HCT116 (cell line): ENCODE data around the gene LBHD1. TPM values are rescaled to one million over a fixed set of nuclear protein-coding genes. Genes with fewer than 3 reads are reported as not detected.

ENCODE experiments used
- ATAC-seq: fragments of 200-7000 bp; cut with Tn5 transposase; 2 replicates; pipeline ENCODE4 v1.9.1; 2020; ENCODE audit warnings: mild to moderate bottlenecking, moderate library complexity
- BruUV-seq: library from RNA; stranded (reverse); fragments of 400-500 nt; replicated peaks from 2 replicates; lab custom pipeline; 2021; lab: Mats Ljungman, UMichigan
- CTCF ChIA-PET: fragments of 300-600 bp; sonication (Branson Sonifier 250); formaldehyde crosslinking; loops from one replicate; lab custom pipeline; 2021; ENCODE audit warnings: antibody characterized with exemption; lab: Charles Lee
- POLR2A ChIA-PET: fragments of 300-600, 350-600 bp; sonication (Branson Sonifier 250); formaldehyde crosslinking; loops from one replicate; lab custom pipeline; 2021; ENCODE audit warnings: antibody characterized with exemption; lab: Charles Lee
- RAD21 ChIA-PET, 2 experiments: fragments of 300-600 bp; sonication (Branson Sonifier 250); formaldehyde crosslinking; loops; one replicate each; lab custom pipeline; 2023; ENCODE audit warnings: low total read pairs in 2 of 2; ENCODE audit not compliant: uncharacterized antibody in 2 of 2, unreplicated experiment in 2 of 2, low non-redundant PET in 1 of 2; lab: Charles Lee
- DNase-seq: peaks from one replicate; pipeline ENCODE4 v3.0.0-alpha.2; 2010; ENCODE audit warnings: low read depth, low spot score
- H2AFZ ChIP-seq: fragments of 200-600 bp; shearing (Covaris generic), sonication (generic); 2 replicates; pipeline ENCODE4 v1.6.1; 2017; ENCODE audit warnings: low read depth, mixed run types, mixed read lengths, antibody characterized with exemption, low read length; ENCODE audit not compliant: poor library complexity, severe bottlenecking
- H3K27ac ChIP-seq: 2 replicates; pipeline ENCODE4 v1.5.1; 2012; ENCODE audit warnings: low read depth, low read length
- H3K27me3 ChIP-seq: fragments of 200-600 bp; sonication (generic); 2 replicates; pipeline ENCODE4 v1.6.1; 2016; ENCODE audit warnings: mixed run types, low read length, mixed read lengths; ENCODE audit not compliant: insufficient read depth
- H3K36me3 ChIP-seq, 2 experiments: fragments of 200-500 bp in 1 of 2; fragments of 200-600 bp in 1 of 2; sonication (Bioruptor generic) in 1 of 2; sonication (generic) in 1 of 2; 2 replicates each; pipeline versions ENCODE4 v1.5.1 to v1.6.1; 2014 to 2016; ENCODE audit warnings: low read length in 2 of 2, inconsistent platforms in 1 of 2, mixed read lengths in 1 of 2, mixed run types in 1 of 2; ENCODE audit not compliant: insufficient read depth in 2 of 2, control insufficient read depth in 1 of 2
- H3K4me1 ChIP-seq, 2 experiments: fragments of 200-600 bp in 1 of 2; sonication (generic) in 1 of 2; 2 replicates each; pipeline versions ENCODE4 v1.5.1 to v1.6.1; 2012 to 2017; ENCODE audit warnings: low read length in 2 of 2, inconsistent platforms in 1 of 2, mild to moderate bottlenecking in 1 of 2, mixed read lengths in 1 of 2, mixed run types in 1 of 2, moderate library complexity in 1 of 2; ENCODE audit not compliant: insufficient read depth in 2 of 2, control insufficient read depth in 1 of 2
- H3K4me2 ChIP-seq: fragments of 200-600 bp; sonication (generic); 2 replicates; pipeline ENCODE4 v1.6.1; 2017; ENCODE audit warnings: mixed run types, low read length, mixed read lengths
- H3K4me3 ChIP-seq, 2 experiments: fragments of 200-600 bp in 1 of 2; sonication (generic) in 1 of 2; replicated peaks in 1 of 2; 2 replicates each; pipeline ENCODE4 v1.5.1; 2011 to 2016; ENCODE audit warnings: low read length in 2 of 2, control low read depth in 1 of 2, low read depth in 1 of 2, mild to moderate bottlenecking in 1 of 2, mixed read lengths in 1 of 2, mixed run types in 1 of 2
- H3K79me2 ChIP-seq: fragments of 200-600 bp; sonication (generic); 2 replicates; pipeline ENCODE4 v1.6.1; 2017; ENCODE audit warnings: mild to moderate bottlenecking, mixed run types, low read length, moderate library complexity, mixed read lengths; ENCODE audit not compliant: insufficient read depth
- H3K9ac ChIP-seq: fragments of 200-600 bp; sonication (generic); 2 replicates; pipeline ENCODE4 v1.6.1; 2016; ENCODE audit warnings: low read length, mixed read lengths
- H3K9me2 ChIP-seq: fragments of 200-600 bp; sonication (generic), shearing (Covaris generic); 2 replicates; pipeline ENCODE4 v1.6.1; 2017; ENCODE audit warnings: mixed run types, mild to moderate bottlenecking, moderate library complexity; ENCODE audit not compliant: insufficient read depth
- H3K9me3 ChIP-seq, 2 experiments: fragments of 200-500 bp in 1 of 2; fragments of 200-600 bp in 1 of 2; sonication (Bioruptor generic) in 1 of 2; sonication (generic) in 1 of 2; 2 replicates each; pipeline ENCODE4 v1.6.1; 2014 to 2017; ENCODE audit warnings: low read length in 2 of 2, mixed read lengths in 2 of 2, inconsistent platforms in 1 of 2, low read depth in 1 of 2, mild to moderate bottlenecking in 1 of 2, mixed run types in 1 of 2, moderate library complexity in 1 of 2; ENCODE audit not compliant: control insufficient read depth in 1 of 2, insufficient read depth in 1 of 2
- H4K20me1 ChIP-seq: fragments of 200-600 bp; sonication (generic), shearing (Covaris generic); 2 replicates; pipeline ENCODE4 v1.6.1; 2017; ENCODE audit warnings: mixed run types, mild to moderate bottlenecking, moderate library complexity; ENCODE audit not compliant: insufficient read depth
- EGR1 ChIP-seq: IDR thresholded peaks from 2 replicates; pipeline ENCODE4 v1.6.1; 2012; ENCODE audit warnings: low read depth
- ELF1 ChIP-seq: IDR thresholded peaks from 2 replicates; pipeline ENCODE4 v1.6.1; 2012; ENCODE audit warnings: low read depth, borderline replicate concordance
- EZH2 ChIP-seq: fragments of 200-600 bp; sonication (generic); IDR thresholded peaks from 2 replicates; pipeline ENCODE4 v1.6.1; 2017; ENCODE audit warnings: antibody characterized with exemption, mixed run types
- MAX ChIP-seq: IDR thresholded peaks from 2 replicates; pipeline ENCODE4 v1.6.1; 2012
- SIN3A ChIP-seq: IDR thresholded peaks from 2 replicates; pipeline ENCODE4 v1.6.1; 2012; ENCODE audit warnings: low read depth
- intact Hi-C: fragments of 100-400 bp; cut with micrococcal nuclease; formaldehyde crosslinking; loops from 2 replicates; pipeline ENCODE4 v1.10.0; 2022
- total RNA-seq: library from RNA; stranded (reverse); gene quantifications from one replicate; pipeline ENCODE4 v1.2.1, GENCODE V29; 2021; ENCODE audit not compliant: unreplicated experiment

Gene LBHD1
- total RNA-seq, 1 experiment from 2014 or later = 14.7 TPM

DNA sequence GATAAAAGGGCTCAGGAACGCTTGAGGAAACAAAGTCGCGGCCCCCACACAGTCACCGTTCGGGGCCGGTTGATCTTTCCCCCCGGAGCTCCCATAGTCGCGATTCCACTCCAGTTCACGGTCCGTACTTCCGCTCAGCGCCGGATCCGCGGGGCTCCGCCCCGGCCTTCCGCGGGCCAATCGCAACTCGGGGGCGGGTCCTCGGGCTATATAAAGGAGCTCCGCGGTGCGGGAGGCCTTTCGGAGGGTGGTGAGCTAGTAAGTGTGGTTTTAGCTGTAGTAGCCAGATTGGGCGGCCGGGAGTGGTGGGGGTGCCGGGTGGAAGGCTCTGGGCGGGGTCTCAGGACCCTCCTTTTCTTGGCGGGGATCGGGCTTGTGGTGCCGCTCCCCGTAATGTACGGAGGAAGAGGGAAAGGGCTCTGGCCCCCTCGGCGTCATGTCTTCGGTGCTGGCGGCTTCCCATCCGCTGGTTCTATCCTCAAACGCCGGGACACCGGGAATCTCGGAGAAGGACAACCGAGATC lies 6.9 kb downstream of the LBHD1 start, which contains the start of the genes C11orf98 and CSKMT (continued):
- TF ChIP-seq SIN3A = no peak

DNA sequence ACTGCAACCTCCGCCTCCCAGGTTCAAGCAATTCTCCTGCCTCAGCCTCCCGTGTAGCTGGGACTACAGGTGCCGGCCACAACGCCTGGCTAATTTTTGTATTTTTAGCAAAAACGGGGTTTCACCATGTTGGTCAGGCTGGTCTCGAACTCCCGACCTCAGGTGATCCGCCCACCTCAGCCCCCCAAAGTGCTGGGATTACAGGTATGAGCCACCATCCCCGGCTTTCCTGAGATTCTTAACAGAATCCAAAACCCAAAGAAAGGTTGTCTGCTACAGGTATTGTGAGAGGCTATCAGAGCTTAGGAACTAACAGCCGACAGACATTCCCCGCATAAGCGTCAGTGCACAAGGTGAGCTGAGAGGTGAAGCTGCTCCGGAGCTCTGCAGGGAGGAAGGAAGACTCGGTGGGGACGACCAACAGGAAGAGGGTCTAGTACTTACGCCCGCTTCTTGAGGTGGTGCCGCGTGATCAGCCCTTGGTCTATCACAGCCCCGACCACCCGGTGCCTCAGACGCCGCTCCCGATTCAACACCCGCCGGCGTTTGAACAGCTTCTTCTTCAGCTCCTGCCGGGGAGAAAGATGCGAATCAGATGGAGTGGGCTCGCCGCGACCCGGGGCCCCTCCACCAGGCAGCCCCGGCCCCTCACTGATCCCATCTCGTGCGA lies 7.5 kb downstream of the LBHD1 start:
- Histone ChIP-seq H2AFZ (no peak overlapping the region), H3K9ac (peak overlapping the region; percentile 100), H3K4me3 (peak overlapping the region; percentile 99), H4K20me1 (no peaks in the 10 kb centered on the region), H3K9me3 (no peaks in the 10 kb centered on the region), H3K4me1 (peaks cover 18 to 37% of the 10 kb centered on the region in 2 experiments; a peak in 3 of 4 replicates), H3K9me2 (no peaks in the 10 kb centered on the region), H3K27me3 (no peaks in the 10 kb centered on the region), H3K4me2 (peak overlapping the region; percentile 98), H3K79me2 (peaks cover 50% of the 10 kb centered on the region), H3K36me3 (peaks cover 11 to 32% of the 10 kb centered on the region in 2 experiments; a peak in 3 of 4 replicates), H3K27ac (peak overlapping the region; percentile 96)
- POLR2A ChIA-PET = interaction anchor here (0.7 to 8.9 kb wide), 37 partner anchors 10 to 271 kb away, joined by 3 to 195 read pairs (median 5); partner anchors contain the start of genes B3GAT3, EEF1G, GANAB and HNRNPUL2
- no peak for DNase-seq
- peak; percentile 41 for ATAC-seq
- BruUV-seq = TSS peak; percentile 76
- intact Hi-C loops = no loop called here
- RAD21 ChIA-PET = interaction anchor here in 1 of 2 experiments (1.7 kb wide), 1 partner anchor 11 kb away, joined by 6 read pairs; the partner anchor contains the start of gene INTS5
- CTCF ChIA-PET = interaction anchor here (0.8 to 1.9 kb wide), 8 partner anchors 10 to 240 kb away, joined by 3 to 6 read pairs (median 4); partner anchors contain the start of genes INTS5 and TUT1
- TF ChIP-seq ELF1 (no peak), MAX (no peak), EZH2 (no peak), EGR1 (no peak)
